Glomerular visceral epithelial cell (primary cell): ENCODE results near the gene MVB12B.

Source experiments
- DNase-seq: peaks from one replicate; pipeline ENCODE4 v3.0.0-alpha.2; 2016; ENCODE audit errors: extremely low spot score

MVB12B gene

GRCh38 chr9:126363250-126363649 is 36.6 kb downstream of the MVB12B start:
- no peak for DNase-seq

- no peak for DNase-seq
Measured at GRCh38 chr9:126363847-126364671, 37.4 kb downstream of the MVB12B start.

- DNase-seq = no peak
Measured at GRCh38 chr9:126365780-126366179, 39.2 kb downstream of the MVB12B start.

- DNase-seq = no peak
Measured at GRCh38 chr9:126366366-126367011, 39.9 kb downstream of the MVB12B start.

- DNase-seq = no peak
Measured at GRCh38 chr9:126367139-126367538, 40.5 kb downstream of the MVB12B start.

- no peak for DNase-seq
Measured at GRCh38 chr9:126367616-126368015, 41.0 kb downstream of the MVB12B start.

- no peak for DNase-seq
Measured at GRCh38 chr9:126368020-126368419, 41.4 kb downstream of the MVB12B start.

- DNase-seq = no peak
Measured at GRCh38 chr9:126371007-126371870, 44.6 kb downstream of the MVB12B start.

GRCh38 chr9:126372716-126373115 is 46.1 kb downstream of the MVB12B start:
- DNase-seq = no peak

- peak; percentile 47 for DNase-seq
Measured at GRCh38 chr9:126373241-126373640, 46.6 kb downstream of the MVB12B start.

GRCh38 chr9:126374366-126374781 is 47.7 kb downstream of the MVB12B start:
- no peak for DNase-seq

- DNase-seq = no peak
Measured at GRCh38 chr9:126375386-126375785, 48.8 kb downstream of the MVB12B start.

GRCh38 chr9:126376311-126377175 is 49.9 kb downstream of the MVB12B start:
- no peak for DNase-seq

GRCh38 chr9:126377176-126377509 is 50.5 kb downstream of the MVB12B start:
- DNase-seq = no peak

GRCh38 chr9:126377536-126377935 is 50.9 kb downstream of the MVB12B start:
- DNase-seq = no peak

- no peak for DNase-seq
Measured at GRCh38 chr9:126378761-126379160, 52.1 kb downstream of the MVB12B start.

GRCh38 chr9:126379661-126380360 is 53.2 kb downstream of the MVB12B start:
- peak; percentile 10 for DNase-seq

- DNase-seq = no peak
Measured at GRCh38 chr9:126380447-126380846, 53.8 kb downstream of the MVB12B start.

- DNase-seq = no peak
Measured at GRCh38 chr9:126381195-126381594, 54.6 kb downstream of the MVB12B start.

- DNase-seq = no peak
Measured at GRCh38 chr9:126383406-126384046, 56.9 kb downstream of the MVB12B start.
